Measurements from ENCODE around the gene KIAA1549.
"Not testable (repeated sequence)": the region's sequence is repeated elsewhere in the genome, so short reads cannot be mapped to it uniquely, and the experiment has no call there.

KIAA1549 gene

DNA sequence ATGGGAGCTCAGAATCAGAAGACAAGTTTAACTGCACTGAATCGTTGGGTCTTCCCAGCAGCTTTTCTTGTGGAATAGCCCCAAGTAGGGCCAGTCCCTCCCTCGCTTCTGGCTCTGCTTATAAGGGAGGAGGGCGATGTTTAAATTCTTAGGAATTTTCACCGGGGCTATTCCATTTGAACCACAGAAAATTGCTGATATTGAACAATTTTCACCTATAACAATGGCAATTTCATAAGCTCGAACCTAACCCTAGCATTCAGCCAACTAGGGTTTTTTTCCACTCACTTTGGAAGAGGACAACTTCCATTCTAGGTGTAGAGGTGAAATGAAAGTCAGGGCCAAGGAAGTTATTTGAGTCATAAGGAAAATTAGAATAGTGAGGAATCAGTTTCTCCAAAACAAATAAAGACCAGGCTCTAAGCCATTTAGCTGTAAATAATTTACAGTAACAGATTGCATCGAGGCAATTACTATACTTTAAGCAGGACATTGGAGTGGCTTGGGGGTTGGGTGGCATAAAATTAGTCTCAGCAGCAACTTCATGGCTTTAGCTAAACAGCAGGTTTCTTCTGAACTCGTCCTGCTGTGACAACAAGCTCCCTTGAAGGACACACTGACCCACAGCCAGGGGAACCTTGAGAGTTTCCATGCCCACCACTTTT, 181.7 kb downstream of the KIAA1549 start:
- DNase-seq: no peak

DNA sequence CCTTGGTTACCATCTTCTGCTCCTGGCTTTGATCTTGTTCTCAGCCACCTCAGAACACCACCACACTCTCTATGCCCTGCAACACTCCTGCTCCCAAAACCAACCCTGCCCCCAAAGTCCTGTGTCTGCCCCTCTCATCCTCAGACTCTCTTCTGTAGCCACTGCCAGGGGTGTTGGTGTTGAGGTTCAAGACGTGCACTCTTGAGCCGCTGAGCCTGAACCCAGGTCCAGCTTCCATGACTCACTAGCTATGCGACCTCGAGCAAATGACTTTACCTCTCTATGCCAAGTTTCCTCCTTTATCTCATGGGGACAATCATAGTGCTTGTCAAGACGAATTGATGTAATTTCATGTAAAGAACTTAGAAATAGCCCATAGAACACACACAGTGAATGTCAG, 182.4 kb downstream of the KIAA1549 start:
- DNase-seq: no peak

DNA sequence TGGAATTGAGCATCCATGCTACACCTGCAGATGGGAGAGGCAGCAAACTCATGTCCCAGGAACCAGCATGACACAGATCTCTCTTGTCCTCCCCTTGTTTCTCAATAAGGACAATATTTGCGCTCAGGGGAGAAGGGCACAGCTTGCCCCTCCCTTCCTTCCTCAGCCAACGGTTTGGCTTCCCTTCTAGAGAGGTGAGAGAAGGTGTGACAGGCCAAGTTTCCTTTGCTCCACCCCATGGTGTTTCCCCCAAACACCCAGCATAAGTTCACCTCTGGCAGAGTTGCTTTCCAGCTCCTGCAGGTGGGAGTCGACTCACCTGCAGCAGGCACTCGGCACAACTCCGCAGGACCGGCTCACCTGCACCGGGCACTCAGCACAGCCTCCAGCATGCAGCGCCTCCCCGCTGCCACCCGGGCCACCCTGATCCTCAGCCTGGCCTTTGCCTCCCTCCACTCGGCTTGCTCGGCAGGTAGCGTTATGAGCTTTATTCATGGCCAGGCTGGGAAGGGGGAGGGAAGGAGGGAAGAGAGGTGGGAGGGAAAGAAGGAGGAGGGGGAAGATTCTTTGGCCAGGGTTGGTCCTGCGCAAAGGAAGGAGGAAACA, 183.4 kb downstream of the KIAA1549 start, which contains the start of the genes ATP6V0A4 and TMEM213:
Gene ATP6V0A4 (minus strand): TSS at position 482 of the 606 bp plus-strand sequence. CDS start 26,949 bp downstream, outside the sequence.
Gene TMEM213 (plus strand): TSS at position 280 of the 606 bp plus-strand sequence. CDS start 111 bp downstream, at position 391.
- no peak for DNase-seq

DNA sequence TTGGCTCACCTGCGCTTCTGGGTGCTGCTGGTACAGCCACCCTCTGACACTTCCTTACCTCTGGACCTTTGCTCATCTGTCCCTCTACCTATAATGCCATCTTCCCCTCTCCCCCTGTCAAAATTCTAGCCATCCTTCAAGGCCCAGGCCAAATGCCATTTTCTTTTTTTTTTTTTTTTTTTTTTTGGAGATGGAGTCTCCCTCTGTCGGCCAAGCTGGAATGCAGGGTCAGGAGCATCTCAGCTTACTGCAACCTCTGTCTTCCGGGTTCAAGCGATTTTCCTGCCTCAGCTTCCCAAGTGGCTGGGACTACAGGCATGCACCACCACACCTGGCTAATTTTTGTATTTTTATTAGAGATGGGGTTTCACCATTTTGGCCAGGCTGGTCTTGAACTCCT, 184.1 kb downstream of the KIAA1549 start:
- not testable (repeated sequence) for DNase-seq

DNA sequence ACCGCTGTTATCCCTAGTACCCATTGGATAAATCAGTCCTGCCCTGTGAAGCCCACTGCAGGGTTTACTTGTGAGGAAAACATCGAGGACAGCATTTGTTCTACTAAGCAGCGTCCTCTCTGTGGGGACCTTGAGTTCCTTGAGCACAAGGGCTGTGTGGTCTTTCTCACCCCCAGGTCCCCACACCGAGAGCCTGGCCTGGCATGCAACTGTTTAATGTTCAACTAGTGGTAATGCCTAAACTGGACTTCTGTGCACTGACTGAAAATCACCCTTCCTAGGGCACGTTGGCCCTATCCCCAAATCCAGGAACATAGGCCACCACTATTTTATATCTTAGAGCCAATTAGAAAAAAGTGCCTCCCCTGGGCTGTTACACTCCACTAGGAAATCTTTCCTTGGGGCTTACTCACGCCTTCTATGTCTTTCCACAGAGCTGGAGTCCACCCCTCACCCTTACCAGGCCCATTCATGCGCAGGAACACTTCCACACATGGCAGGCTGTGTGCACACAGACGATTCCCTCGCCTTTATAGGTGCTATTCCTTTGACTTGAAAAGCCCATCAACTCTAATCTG, 185.1 kb downstream of the KIAA1549 start:
- DNase-seq: no peak

DNA sequence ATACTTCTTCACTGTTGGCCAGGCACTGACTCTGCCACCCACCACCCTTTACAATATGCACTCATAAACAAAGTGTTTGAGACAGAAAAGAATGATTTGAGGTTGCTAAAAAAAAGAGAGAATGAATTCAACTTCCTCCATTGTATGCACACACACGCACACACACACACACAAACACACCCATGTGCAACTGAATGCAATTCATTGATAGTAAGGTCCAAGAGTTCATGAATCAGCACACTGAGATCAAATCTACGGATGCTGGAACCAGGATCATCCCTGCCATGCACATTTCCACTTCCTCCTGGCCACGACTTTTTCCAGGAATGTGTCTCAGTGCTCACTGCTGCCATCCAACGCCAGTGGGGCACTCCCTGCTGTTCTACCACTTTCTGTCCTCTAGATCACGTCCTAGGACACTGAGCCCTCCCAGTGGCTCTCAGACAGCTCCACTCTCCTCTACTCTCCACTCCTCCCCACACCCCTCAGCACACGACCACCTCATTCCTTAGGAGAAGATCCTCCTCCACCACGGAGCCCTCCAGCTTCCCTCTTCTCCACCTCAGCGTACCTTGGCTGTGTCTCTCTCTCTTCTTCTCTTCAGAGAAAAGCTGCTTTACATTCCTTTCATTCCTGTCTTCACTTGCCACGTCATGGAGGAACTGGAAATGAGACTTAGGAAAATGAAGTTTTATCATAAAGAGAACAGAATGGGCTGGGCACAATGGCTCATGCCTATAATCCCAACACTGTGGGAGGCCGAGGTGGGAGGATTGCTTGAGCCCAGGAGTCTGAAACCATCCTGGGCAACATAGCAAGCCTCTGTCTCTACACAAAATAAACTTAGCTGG, 195.4 kb downstream of the KIAA1549 start:
- no peak for DNase-seq

DNA sequence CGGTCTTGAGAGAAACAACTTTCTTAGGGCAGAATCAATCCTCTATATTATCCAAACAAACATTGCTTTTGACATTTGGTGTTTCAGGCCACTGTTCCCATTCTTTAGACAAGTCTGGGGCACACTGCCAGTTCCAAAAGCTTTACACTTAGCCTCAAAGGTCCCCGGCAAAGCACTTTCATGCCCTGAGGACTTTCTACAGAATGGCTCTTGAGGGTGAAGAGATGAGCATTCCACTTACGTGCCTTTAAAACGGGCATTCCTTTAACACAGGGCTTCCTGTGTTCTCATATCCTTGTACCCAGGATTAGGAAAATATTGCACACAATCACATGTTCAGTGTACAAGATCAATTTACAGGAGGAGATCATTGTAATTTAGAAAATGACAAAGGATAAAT, 196.5 kb downstream of the KIAA1549 start:
- no peak for DNase-seq

Data from NCI-H446 treated with DMSO at 0.1 percent for 48 hours (cell line).